ENCODE measurements around the gene COX17. TPM values are rescaled to one million over a fixed set of nuclear protein-coding genes. Genes with fewer than 3 reads are reported as not detected.

Gene COX17
- 6.8 and 11.2 TPM in 2 replicates for total RNA-seq

GRCh38 chr3:119676771-119677640 is at the start of gene COX17:
TSS of gene COX17 (minus strand) at chr3:119677406. CDS start at chr3:119677310, 96 bp downstream.

GRCh38 chr3:119702530-119703527 is 25.6 kb upstream of the COX17 start, which contains the start of gene CFAP91:
TSS of gene CFAP91 (plus strand) at chr3:119703022. CDS start at chr3:119703099, 77 bp downstream.

GRCh38 chr3:119660474-119661440 is 16.4 kb downstream of the COX17 start, which contains the start of gene POPDC2:
TSS of gene POPDC2 (minus strand) at chr3:119660589. CDS start at chr3:119660423, 166 bp downstream.

Other genes starting within 250 kb of the COX17 start
- 59.1 and 83.2 TPM in 2 replicates for gene TMEM39A, start 213.8 kb downstream of the COX17 start, total RNA-seq
- 13.8 and 14.4 TPM in 2 replicates for gene POGLUT1, start 208.4 kb downstream of the COX17 start, total RNA-seq
- 52.4 and 60.4 TPM in 2 replicates for gene TIMMDC1, start 178.9 kb downstream of the COX17 start, total RNA-seq
- 0.33 TPM in 1 of 2 replicates, not detected in the other for gene CD80, start 117.8 kb downstream of the COX17 start, total RNA-seq
- 3.6 and 4.3 TPM in 2 replicates for gene ADPRH, start 97.9 kb downstream of the COX17 start, total RNA-seq
- gene PLA1A, start 79.5 kb downstream of the COX17 start, total RNA-seq, result 0.33 TPM in 1 of 2 replicates, not detected in the other
- 0.15 and 0.33 TPM in 2 replicates for gene POPDC2, start 16.8 kb downstream of the COX17 start, total RNA-seq
- 0.33 and 0.44 TPM in 2 replicates for gene CFAP91, start 25.6 kb upstream of the COX17 start, total RNA-seq
- not detected in 2 replicates for gene NR1I2, start 104.7 kb upstream of the COX17 start, total RNA-seq

Measured in smooth muscle cell of trachea (primary cell).